DMS79 treated with DMSO at 0.1 percent for 48 hours (cell line): ENCODE measurements around the gene OIT3.
A peak's percentile ranks its signal among the peaks of the same experiment; 100 is the strongest.

ENCODE experiments used
- DNase-seq: peaks from one replicate; lab custom pipeline; 2025; lab: John Stamatoyannopoulos, UW

The OIT3 gene

DNA sequence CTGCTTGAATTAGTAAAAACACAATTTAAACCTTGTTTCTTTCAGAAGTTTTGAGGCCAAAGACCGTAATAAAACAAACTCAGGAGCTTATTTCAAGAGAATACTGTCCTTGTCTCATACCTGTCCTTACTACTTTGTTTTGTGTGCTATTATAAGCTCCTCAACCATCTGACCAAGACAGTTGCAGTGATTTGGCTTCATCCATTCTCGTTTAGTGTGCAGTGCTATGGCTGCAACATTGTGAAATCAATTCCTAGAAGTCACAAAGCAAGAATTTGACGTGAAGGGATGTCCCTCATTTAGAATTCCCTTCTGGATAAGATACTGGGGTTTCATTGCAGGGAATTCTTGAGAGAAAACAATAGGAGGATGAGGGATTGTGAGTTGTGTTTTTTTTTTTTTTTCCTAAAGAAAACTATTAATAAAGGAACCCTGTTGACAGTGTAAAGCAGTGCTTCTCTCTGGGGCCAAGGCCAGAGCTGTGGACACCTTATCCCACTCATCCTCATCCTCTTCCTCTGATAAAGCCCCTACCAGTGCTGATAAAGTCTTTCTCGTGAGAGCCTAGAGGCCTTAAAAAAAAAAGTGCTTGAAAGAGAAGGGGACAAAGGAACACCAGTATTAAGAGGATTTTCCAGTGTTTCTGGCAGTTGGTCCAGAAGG lies at the start of gene OIT3:
OIT3 (plus strand) TSS at position 604 of the 663 bp plus-strand sequence. CDS start 60 bp downstream, outside the sequence.
- DNase-seq: no peak

DNA sequence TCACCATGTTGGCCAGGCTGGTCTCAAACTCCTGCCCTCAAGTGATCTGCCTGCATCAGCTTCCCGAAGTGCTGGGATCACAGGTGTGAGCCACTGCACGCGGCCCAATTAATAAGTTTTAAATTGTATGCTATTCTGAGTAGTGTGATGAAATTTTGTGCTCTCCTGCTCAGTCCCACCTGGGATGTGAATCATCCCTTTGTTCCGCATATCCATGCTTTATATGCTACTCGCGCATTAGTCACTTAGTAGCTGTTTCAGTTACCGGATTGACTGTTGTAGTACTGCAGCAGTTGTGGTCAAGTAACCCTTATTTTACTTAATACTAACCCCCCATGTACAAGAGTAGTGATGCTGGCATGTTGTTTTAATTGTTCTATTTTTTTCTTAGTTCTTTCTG lies 47.3 kb upstream of the OIT3 start:
- no peak for DNase-seq

DNA sequence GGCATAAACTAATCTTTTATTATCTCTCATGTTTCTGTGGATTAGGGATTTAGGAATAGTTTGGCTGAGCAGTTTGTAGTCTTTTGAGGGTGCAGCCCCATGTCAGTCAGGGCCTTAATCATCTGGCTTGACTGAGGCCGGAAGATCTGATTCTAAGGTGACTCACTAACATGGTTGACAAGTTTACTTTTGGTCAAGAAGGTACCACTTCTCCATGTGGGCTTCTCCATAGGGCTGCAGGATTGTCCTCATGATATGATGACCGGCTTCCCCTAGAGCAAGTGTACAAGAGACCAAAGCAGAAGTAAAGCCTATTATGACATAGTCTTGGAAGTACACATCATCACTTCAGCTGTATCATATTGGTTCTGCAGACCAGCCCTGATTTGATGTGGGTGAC lies 45.9 kb upstream of the OIT3 start:
- no peak for DNase-seq

DNA sequence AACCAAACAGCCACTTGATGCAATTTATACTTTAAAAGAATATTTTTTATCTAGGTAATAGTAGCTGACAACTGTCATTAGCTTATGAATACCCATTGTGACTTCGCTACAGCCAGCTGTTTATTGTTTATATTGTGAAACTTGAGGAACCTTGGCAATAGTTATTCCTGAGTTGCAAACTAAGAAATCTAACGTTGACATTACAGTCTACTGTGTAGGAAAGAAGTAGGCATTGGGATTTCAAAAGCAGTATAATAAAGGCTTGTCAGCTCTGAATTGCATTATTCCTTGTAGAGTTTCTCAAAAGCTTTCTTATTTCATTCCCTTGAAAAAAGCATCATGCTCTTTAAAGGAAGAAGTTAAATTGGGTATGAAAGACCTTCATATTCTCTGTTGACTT lies 42.7 kb upstream of the OIT3 start:
- no peak for DNase-seq

DNA sequence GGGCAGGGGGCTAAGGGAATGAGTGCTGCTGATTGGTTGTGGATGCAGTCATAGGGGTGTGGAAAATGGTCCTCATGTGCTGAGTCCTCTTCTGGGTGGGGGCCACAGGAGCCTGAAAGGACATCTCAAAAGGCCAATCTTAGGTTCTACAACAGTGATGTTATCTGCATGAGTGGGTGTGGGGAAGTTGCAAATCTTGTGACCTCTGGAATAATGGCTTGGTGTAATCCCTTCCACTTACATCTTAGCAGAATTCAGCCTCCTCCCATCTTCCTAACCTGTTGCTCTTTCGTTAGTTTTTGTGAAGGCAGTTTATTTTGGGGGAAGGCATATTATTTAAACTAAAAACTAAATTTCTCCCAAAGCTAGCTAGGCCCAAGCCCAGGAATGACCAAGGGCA lies 42.0 kb upstream of the OIT3 start:
- no peak for DNase-seq

DNA sequence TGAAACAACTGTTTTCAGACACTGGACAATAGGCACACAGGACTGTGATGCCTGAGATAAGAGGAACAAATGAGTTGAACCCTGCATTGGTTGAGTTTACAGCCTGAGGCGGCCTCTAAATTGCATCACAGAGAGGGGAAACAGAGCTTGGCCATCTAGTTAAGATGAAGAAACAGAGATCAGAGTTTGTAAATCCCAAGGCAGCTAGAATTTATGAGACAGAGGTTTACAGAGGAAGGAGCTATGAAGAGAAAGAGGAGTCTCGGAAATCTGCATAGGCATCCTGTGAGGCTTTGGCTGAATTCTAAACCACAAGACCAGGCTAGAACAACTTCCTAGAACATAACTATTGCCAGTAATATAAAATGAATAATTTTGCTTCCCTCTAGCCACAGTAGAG lies 41.0 kb upstream of the OIT3 start:
- no peak for DNase-seq

DNA sequence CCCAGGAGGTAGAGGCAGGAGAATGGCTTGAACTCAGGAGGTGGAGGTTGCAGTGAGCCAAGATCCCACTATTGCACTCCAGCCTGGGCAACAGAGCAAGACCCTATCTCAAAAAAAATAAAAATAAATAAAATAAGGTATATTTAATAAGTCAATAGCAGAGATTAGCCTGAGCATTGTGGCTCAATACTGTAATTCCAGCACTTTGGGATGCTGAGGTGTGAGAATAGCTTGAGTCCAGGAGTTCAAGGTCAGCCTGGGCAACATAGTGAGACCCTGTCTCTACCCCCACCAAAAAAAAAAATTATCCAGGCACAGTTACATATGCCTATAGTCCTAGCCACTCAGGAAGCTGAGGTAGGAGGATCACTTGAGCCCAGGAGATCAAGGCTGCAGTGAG lies 38.4 kb upstream of the OIT3 start:
- no peak for DNase-seq

DNA sequence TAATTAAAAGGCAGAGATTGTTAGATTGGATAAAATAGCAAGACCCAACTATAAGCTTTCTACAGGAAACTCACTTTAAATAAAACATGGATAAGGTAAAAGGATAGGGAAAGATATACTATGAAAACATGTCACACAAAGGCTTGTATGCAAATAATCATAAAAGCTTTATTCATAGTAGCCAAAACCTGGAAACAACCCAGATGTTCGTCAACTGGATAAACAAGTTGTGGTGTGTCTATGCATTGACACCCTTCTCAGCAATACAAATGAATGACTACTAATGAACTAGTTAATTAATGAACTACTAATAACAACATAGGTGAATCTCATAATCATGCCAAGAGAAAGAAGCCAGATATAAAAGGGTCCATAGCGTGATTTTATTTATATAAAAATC lies 37.7 kb upstream of the OIT3 start:
- no peak for DNase-seq

DNA sequence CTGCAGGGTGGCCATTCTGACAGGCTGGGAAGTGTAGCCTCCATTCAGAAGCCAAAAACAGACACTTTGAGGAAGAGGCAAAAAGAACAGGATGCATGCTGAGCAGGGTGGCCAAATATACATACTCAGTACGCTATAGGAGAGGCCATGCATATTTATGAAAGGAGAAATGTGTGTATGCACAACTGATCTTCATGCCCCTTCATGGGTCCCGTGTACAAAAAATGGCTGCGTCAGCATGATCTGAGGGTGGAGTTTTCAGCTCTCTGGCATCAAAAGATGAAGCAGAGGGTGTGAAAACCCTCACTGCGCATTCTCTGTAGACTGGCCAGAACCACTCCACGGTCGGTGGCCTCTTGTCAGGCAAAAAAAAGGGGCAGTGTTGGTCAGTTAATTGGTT lies 35.5 kb upstream of the OIT3 start:
- no peak for DNase-seq

DNA sequence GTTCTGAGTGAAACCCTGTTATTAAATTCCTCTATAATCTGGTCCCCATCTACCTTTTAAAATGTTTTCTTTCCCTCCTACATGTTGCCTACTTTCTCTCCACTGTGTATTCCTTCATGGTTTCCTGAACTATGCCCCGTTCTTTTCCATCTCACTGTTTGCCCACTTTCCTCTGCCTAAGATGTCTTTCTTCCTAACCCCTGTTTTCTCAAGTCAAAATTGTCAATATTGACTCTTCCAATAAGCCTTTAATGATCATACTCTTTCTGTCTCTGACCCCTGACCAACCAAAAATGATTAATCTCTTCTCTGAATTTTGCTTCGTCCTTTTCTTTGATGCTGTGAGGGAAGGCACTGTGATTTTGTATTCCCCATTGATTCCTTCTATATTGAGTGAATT lies 30.6 kb upstream of the OIT3 start:
- no peak for DNase-seq

DNA sequence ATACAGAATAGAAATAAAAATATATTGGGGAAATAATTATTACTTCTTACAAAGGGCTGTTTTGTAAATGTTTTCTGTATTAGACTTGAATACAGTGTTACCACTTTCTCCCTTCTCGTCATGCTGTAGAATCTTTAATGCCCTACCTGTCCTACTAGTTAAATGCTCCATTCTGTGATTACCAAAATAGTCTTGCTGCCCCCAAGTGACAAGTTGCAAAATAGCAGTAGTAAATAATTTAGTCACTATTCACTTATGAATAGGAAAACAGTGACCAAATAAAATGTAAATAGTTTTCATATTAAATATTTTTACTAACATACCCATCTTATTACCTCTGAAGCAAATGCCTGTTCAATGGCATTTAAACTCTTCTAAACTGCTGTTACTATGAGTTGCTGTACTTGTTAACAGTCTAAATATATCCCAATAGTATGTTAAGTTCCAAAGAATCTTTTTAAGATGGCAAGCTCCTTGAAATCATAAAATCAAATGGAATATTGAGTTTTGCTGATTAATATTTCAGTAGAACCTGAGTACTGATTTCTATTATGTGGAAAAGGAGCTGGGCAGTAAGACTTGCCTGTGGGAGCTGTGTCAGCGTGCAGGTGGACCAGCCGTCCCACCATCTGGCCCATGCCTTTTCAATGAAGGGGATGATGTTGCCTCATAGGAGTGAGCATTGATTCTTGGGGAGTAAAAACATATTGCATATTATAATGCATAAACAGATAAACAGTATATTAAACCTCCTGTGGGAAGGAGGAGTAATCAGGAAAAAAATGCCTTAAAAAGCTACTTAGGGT lies 18.1 kb upstream of the OIT3 start:
- peak; percentile 12 for DNase-seq

DNA sequence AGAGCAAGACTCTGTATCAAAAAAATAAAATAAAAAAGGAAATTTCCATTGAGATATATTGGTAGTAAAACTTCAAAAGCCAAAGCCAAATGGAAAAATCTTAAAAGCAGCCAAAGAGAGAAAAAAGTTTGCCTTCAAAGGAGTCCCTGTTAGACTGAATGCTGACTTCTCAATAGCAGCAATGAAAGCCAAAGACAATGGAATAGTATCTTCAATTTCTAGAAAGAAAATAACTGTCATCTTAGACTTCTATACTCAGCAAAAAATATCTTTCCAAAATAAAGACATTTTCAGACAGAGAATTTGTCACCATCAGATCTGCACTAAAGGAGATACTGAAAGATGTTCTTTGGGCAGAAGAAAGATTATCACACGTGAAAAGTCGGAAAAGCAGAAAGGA lies 14.3 kb upstream of the OIT3 start:
- no peak for DNase-seq

DNA sequence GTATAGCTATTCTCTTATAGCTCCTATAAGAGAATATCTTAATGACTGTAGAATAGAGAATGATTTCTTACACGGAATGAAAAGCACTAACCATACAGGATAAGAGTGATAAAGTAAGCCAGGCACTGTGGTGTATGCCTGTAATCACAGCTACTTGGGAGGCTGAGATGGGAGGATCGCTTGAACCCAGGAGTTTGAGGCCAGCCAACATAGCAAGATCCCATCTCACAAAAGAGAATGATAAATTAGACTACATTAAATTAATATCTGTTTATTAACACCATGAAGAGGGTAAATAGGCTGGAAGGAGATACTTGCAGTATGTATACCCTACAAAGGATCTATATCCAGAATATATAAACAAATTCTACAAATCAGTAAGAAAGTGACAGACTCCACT lies 12.2 kb upstream of the OIT3 start:
- DNase-seq: no peak

DNA sequence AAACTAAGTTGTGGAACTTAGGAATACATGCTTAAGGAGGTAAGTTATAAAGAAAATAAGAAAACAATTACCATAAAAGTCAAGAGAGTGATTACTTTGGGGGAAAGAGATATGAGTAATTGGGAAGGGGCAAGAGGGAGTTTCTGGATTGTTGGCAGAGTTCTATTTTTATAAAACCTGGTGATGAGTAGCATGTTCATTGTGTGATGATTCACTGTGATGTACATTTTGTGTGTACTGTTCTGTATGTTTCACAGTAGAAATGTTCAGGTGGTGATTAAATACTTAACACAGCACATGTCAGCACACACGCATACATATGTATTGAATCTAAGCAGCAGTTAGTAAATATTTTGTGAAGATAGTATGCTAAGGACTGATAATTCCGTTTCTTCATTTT lies 9.7 kb upstream of the OIT3 start:
- DNase-seq: no peak

DNA sequence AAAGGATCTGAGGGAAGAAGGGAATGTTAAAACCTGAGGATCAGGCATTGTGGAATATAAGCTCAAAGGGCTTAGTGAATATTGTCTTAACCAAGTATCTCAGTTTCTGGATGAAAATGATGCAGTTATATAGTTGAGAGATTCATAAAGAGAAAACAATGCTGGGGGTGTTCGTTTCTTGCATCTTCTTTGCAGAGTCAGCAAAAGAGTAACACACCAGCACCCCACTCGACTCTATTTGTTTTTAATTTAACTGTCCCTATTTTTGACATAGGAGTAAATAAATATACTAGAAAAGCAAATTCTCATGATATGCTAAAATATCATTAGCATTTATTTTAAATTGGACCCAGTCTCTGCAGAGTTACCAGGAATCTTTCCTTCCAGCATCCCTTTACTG lies 7.6 kb upstream of the OIT3 start:
- DNase-seq: no peak

DNA sequence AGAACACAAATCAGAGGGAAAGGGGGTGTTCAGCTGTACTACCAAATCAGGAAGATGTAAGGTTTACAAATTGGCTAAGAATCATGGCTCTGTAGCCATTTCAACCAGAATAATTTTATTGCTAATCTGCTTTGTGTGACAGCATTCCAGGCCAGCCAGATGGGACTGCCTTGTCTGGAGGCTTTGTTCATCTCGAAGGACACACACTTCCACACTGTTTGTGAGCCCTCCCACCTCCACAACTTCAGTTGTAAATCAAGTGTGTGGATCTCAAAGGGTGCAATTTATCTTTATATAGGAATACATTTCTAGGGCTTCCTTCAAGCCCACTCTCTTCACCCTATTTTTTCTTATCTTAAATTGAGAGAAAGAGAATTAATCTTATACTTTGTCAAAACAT lies 6.9 kb upstream of the OIT3 start:
- no peak for DNase-seq

DNA sequence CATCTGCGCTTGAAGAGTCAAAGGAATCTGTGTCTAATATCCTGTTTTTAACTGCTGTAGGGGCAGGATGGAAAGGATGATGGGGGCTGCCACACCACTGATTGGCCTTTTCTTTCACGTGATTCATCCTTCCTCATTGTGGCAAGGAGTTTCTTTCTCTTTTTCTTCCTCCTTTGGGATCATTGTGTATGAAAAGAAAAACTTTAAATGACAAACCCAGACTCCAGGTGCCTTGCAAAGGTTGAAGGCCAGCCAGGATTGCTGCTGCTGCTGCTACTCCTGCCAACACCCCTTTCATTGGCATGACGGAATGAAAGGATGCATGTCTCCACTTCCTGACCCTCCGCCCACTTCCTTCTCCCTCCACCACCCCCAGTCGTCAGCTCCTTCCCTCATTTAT lies 6.5 kb upstream of the OIT3 start:
- DNase-seq: no peak

DNA sequence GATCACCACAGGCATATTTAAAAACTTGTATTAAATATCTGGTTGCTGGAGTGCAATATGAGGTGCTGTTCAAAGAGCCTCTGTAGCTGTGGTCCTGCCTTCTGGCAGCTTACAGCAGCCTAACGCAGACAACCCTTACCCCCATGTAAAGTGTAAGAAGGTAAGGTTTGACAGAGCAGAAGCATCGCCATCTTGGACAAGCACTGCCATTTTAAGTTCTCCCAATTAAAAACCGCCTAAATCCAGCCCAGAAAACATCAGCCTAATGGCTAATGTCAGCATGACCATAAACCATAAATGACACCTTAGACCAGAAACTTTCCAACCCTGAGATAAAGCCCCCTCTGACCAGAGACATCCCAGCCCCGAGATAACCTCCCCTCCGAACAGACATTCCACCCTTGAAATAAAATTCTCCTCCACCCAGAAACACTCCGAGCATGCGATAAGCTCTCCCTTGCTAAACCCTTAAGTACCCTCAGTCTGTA lies 5.3 kb upstream of the OIT3 start:
- no peak for DNase-seq

DNA sequence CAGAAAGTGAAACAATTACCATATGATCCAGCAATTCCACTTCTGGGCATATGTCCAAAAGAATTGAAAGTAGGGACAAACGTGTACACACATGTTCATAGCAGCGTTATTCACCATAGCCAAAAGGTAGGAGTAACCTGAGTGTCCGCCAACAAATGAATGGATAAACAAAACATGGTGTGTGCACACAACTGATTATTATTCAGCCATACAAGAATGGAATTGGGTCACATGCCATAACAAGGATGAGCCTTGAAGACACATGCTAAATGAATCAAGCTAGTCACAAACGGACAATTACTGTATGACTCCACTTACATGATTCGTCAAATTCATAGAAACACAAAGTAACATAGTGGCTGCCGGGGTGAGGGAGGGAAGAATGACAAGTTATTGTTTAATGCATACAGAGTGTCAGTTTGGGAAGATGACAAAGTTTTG lies 4.1 kb upstream of the OIT3 start:
- peak; percentile 68 for DNase-seq

DNA sequence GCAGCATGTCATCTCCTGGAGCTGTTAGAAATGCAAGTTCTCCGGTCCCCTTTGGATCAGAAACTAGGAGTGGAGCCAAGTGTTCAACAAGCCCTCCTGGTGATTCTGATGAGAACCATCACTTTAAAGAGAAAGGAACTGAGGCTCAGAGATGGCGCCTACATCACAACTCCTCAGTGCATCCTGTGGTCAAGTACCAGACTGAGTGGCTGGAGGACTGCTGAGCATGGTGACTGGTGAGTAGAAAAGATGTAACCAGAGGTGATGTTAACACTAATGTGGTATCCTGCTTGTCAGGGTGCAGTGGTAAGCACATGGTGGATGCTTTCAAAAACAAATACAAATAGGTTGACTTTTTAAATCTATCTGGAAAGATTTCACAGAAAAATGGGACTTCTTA lies 3.5 kb upstream of the OIT3 start:
- no peak for DNase-seq

DNA sequence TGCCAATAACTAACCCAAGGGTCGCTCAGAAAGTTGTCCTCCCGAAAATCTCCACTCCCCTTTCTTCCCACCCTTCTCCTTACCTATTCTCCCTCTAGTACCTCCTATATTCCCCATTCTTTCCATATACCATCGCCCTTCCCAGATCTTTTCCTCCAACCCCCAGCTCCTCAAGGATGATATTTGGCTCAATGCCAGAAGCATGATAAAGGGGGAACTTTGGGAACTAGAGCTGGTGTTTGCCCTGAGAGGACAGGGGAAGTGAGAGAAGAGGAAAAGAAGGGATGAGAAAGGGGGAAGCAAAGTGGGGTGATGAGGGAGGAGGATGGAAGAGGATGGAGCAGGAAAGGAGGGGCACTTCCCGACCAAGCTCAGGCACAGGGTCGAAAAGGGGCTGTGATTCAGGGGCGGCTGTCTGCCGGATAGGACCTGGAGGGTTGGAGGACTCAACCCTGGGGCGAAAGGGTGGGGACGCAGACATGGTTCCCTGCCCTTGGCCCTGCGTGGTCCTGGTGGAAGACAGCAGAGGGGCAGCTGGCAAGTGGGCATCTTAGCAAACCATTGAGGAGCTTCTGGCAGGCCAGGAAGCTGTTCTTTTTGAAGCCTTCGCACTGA lies 1.8 kb downstream of the OIT3 start:
- DNase-seq: no peak

DNA sequence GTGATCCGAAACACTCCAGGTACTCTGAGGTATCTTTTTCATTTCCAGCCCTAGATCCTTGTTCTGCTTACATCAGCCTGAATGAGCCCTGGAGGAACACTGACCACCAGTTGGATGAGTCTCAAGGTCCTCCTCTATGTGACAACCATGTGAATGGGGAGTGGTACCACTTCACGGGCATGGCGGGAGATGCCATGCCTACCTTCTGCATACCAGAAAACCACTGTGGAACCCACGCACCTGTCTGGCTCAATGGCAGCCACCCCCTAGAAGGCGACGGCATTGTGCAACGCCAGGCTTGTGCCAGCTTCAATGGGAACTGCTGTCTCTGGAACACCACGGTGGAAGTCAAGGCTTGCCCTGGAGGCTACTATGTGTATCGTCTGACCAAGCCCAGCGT lies 5.1 kb downstream of the OIT3 start:
- no peak for DNase-seq

DNA sequence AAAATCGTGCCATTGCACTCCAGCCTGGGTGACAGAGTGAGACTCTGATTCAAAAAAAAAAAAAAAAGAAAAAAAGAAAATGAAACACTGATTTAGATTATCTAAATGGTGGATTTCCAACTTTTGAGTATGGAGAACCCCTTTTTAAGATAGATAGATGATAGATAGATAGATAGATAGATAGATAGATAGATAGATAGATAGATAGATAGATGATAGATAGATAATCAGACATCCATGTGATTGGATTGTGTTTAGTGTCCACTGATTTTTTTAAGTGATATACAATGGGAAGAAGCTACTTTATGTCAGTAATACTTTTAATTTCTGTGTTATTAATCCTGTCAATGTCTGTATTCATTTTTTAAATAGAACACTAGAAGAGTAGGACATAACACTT lies 6.0 kb downstream of the OIT3 start:
- DNase-seq: no peak
